GM23338 (cell line): ENCODE measurements around the gene HLCS. TPM values are rescaled to one million over a fixed set of nuclear protein-coding genes. Genes with fewer than 3 reads are reported as not detected.

Experiments used
- ATAC-seq: fragments of 200-7000 bp; cut with Tn5 transposase; 3 replicates; pipeline ENCODE4 v1.9.1; 2020
- DNase-seq: peaks from one replicate; pipeline ENCODE4 v3.0.0-alpha.2; 2015; ENCODE audit warnings: low spot score
- H2AFZ ChIP-seq: fragments of 200-600 bp; sonication (generic); 2 replicates; pipeline ENCODE4 v1.8.0; 2016; ENCODE audit warnings: antibody characterized with exemption, mild to moderate bottlenecking, moderate library complexity
- H3F3A ChIP-seq: fragments of 200-600 bp; sonication (generic); replicated peaks from 2 replicates; pipeline ENCODE4 v1.8.0; 2017; ENCODE audit warnings: antibody characterized with exemption, mixed run types, low read depth
- H3K27ac ChIP-seq: fragments of 200-600 bp; sonication (generic); 2 replicates; pipeline ENCODE4 v1.6.1; 2016; ENCODE audit warnings: low read depth
- H3K27me3 ChIP-seq: fragments of 200-600 bp; sonication (generic); 2 replicates; pipeline ENCODE4 v1.8.0; 2016; ENCODE audit warnings: mild to moderate bottlenecking, mixed run types, moderate library complexity; ENCODE audit not compliant: insufficient read depth
- H3K36me3 ChIP-seq: fragments of 200-600 bp; sonication (generic); 2 replicates; pipeline ENCODE4 v1.8.0; 2016; ENCODE audit warnings: mild to moderate bottlenecking; ENCODE audit not compliant: insufficient read depth
- H3K4me1 ChIP-seq: fragments of 200-600 bp; sonication (generic); 2 replicates; pipeline ENCODE4 v1.8.0; 2016; ENCODE audit warnings: mild to moderate bottlenecking, moderate library complexity; ENCODE audit not compliant: insufficient read depth
- H3K4me2 ChIP-seq: fragments of 200-600 bp; sonication (generic); 2 replicates; pipeline ENCODE4 v1.7.1; 2017; ENCODE audit warnings: mixed run types
- H3K4me3 ChIP-seq: fragments of 200-600 bp; sonication (generic); 2 replicates; pipeline ENCODE4 v1.6.1; 2016; ENCODE audit warnings: mixed run types
- H3K79me2 ChIP-seq: fragments of 200-600 bp; sonication (generic); replicated peaks from 2 replicates; pipeline ENCODE4 v1.8.0; 2017; ENCODE audit warnings: mild to moderate bottlenecking; ENCODE audit not compliant: insufficient read depth
- H3K9me2 ChIP-seq: fragments of 200-600 bp; sonication (generic); 2 replicates; pipeline ENCODE4 v1.8.0; 2017; ENCODE audit not compliant: insufficient read depth
- H4K20me1 ChIP-seq: fragments of 200-600 bp; sonication (generic); replicated peaks from 2 replicates; pipeline ENCODE4 v1.8.0; 2017; ENCODE audit warnings: mild to moderate bottlenecking; ENCODE audit not compliant: insufficient read depth
- H3K27ac Mint-ChIP-seq: 2 replicates; pipeline ENCODE4 v1.8.0; 2020; ENCODE audit warnings: inconsistent platforms, mild to moderate bottlenecking, moderate library complexity, mixed read lengths
- H3K27me3 Mint-ChIP-seq: 3 replicates; pipeline ENCODE4 v1.8.0; 2022; ENCODE audit warnings: low read depth, mild to moderate bottlenecking, moderate library complexity, mixed read lengths, inconsistent platforms; ENCODE audit not compliant: insufficient read depth, poor library complexity
- H3K36me3 Mint-ChIP-seq: 3 replicates; pipeline ENCODE4 v1.8.0; 2021; ENCODE audit warnings: low read depth, mild to moderate bottlenecking, inconsistent platforms, moderate library complexity, mixed read lengths
- H3K4me1 Mint-ChIP-seq: 3 replicates; pipeline ENCODE4 v1.8.0; 2020; ENCODE audit warnings: mild to moderate bottlenecking, inconsistent platforms, mixed read lengths
- H3K4me3 Mint-ChIP-seq: 3 replicates; pipeline ENCODE4 v1.8.0; 2021; ENCODE audit warnings: moderate library complexity, mild to moderate bottlenecking, inconsistent platforms, mixed read lengths
- H3K9me3 Mint-ChIP-seq: 3 replicates; pipeline ENCODE4 v1.8.0; 2020; ENCODE audit warnings: moderate library complexity, mild to moderate bottlenecking, inconsistent platforms, mixed read lengths
- CREB1 ChIP-seq: fragments of 250-450 bp; sonication (Bioruptor Pico); IDR thresholded peaks from 2 replicates; pipeline ENCODE4 v1.5.0; 2020; ENCODE audit warnings: low read depth, mild to moderate bottlenecking, moderate library complexity
- CTCF ChIP-seq, 2 experiments: fragments of 200-600 bp in 1 of 2; sonication (generic) in 1 of 2; conservative IDR thresholded peaks; 2 replicates each; pipeline versions ENCODE4 v1.5.1 to v1.6.1; 2016 to 2017; ENCODE audit warnings: antibody characterized with exemption in 2 of 2, low read depth in 2 of 2, mild to moderate bottlenecking in 2 of 2, moderate library complexity in 1 of 2
- EZH2 ChIP-seq: fragments of 200-600 bp; sonication (generic); IDR thresholded peaks from one replicate; pipeline ENCODE4 v1.8.0; 2017; ENCODE audit warnings: antibody characterized with exemption, mild to moderate bottlenecking, low read depth; ENCODE audit not compliant: unreplicated experiment
- EZH2phosphoT487 ChIP-seq: fragments of 200-600 bp; sonication (generic); IDR thresholded peaks from one replicate; pipeline ENCODE4 v1.8.1; 2018; ENCODE audit warnings: antibody characterized with exemption; ENCODE audit not compliant: unreplicated experiment
- JUNB ChIP-seq: IDR thresholded peaks from one replicate; pipeline ENCODE4 v1.6.1; 2016; ENCODE audit warnings: antibody characterized with exemption; ENCODE audit not compliant: unreplicated experiment
- NANOG ChIP-seq: IDR thresholded peaks from 2 replicates; pipeline ENCODE4 v1.6.1; 2016; ENCODE audit warnings: antibody characterized with exemption, borderline replicate concordance
- POLR2AphosphoS5 ChIP-seq: IDR thresholded peaks from 2 replicates; pipeline ENCODE4 v1.6.1; 2016; ENCODE audit warnings: antibody characterized with exemption, low read depth
- STAT1 ChIP-seq: IDR thresholded peaks from one replicate; pipeline ENCODE4 v1.6.1; 2016; ENCODE audit warnings: antibody characterized with exemption; ENCODE audit not compliant: unreplicated experiment
- ZNF114 ChIP-seq: fragments of 250-450 bp; sonication (Bioruptor Pico); IDR thresholded peaks from 2 replicates; pipeline ENCODE4 v1.5.0; 2020; ENCODE audit warnings: mild to moderate bottlenecking, moderate library complexity
- ZNF331 ChIP-seq: fragments of 250-450 bp; sonication (Bioruptor Pico); IDR thresholded peaks from 2 replicates; pipeline ENCODE4 v1.5.0; 2020; ENCODE audit warnings: low read depth, mild to moderate bottlenecking, moderate library complexity
- polyA plus RNA-seq: library from polyadenylated mRNA; unstranded; fragments of >200 nt; fragmentation: Nextera tagmentation; extraction: Ambion mirVana; gene quantifications from 2 replicates; pipeline ENCODE4 v1.2.1, GENCODE V29; 2016
- total RNA-seq: library from RNA; depleted of rRNA; stranded (reverse); fragments of >200 nt; shearing (Covaris generic); gene quantifications from 2 replicates; pipeline ENCODE4 v1.2.3, GENCODE V29; 2014
- TF ChIP-seq, protein P1 (sequence below): IDR thresholded peaks from 2 replicates; pipeline ENCODE4 v1.6.1; 2016; ENCODE audit warnings: antibody characterized with exemption
- TF ChIP-seq, protein P2 (sequence below): fragments of 250-450 bp; sonication (Bioruptor Pico); IDR thresholded peaks from 2 replicates; pipeline ENCODE4 v1.5.0; 2020; ENCODE audit warnings: mild to moderate bottlenecking, moderate library complexity
- TF ChIP-seq, protein P3 (sequence below): IDR thresholded peaks from one replicate; pipeline ENCODE4 v1.6.1; 2018; ENCODE audit warnings: antibody characterized with exemption; ENCODE audit not compliant: unreplicated experiment

HLCS gene
- total and polyA plus RNA-seq, 2 experiments from 2014 or later: 6.1 to 14.7 TPM

- no peak for DNase-seq
- Histone ChIP-seq H3K79me2 (no peaks in the 10 kb centered on the region), H3K27me3 (no peaks in the 10 kb centered on the region), H3K4me2 (no peak overlapping the region), H3F3A (no peaks in the 10 kb centered on the region), H3K4me1 (peaks cover 4% of the 10 kb centered on the region; the same call in 1 of the 2 replicates), H3K27ac (no peak overlapping the region), H2AFZ (no peak overlapping the region), H3K36me3 (no peaks in the 10 kb centered on the region), H3K4me3 (no peak overlapping the region), H4K20me1 (no peaks in the 10 kb centered on the region), H3K9me2 (peaks cover 3% of the 10 kb centered on the region; the same call in 1 of the 2 replicates)
- H3K27me3 Mint-ChIP-seq: peaks cover 2% of the 10 kb centered on the region
- H3K4me1 Mint-ChIP-seq: peaks cover 14% of the 10 kb centered on the region
- no peak for TF ChIP-seq NANOG
- no peak for TF ChIP-seq CREB1 (CRISPR knock-in tag)
- TF ChIP-seq EZH2phosphoT487: no peak
- no peak for TF ChIP-seq STAT1
- TF ChIP-seq ZNF114 (CRISPR knock-in tag): no peak
- TF ChIP-seq, protein P1, sequence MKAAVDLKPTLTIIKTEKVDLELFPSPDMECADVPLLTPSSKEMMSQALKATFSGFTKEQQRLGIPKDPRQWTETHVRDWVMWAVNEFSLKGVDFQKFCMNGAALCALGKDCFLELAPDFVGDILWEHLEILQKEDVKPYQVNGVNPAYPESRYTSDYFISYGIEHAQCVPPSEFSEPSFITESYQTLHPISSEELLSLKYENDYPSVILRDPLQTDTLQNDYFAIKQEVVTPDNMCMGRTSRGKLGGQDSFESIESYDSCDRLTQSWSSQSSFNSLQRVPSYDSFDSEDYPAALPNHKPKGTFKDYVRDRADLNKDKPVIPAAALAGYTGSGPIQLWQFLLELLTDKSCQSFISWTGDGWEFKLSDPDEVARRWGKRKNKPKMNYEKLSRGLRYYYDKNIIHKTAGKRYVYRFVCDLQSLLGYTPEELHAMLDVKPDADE: no peak
- TF ChIP-seq, protein P2, sequence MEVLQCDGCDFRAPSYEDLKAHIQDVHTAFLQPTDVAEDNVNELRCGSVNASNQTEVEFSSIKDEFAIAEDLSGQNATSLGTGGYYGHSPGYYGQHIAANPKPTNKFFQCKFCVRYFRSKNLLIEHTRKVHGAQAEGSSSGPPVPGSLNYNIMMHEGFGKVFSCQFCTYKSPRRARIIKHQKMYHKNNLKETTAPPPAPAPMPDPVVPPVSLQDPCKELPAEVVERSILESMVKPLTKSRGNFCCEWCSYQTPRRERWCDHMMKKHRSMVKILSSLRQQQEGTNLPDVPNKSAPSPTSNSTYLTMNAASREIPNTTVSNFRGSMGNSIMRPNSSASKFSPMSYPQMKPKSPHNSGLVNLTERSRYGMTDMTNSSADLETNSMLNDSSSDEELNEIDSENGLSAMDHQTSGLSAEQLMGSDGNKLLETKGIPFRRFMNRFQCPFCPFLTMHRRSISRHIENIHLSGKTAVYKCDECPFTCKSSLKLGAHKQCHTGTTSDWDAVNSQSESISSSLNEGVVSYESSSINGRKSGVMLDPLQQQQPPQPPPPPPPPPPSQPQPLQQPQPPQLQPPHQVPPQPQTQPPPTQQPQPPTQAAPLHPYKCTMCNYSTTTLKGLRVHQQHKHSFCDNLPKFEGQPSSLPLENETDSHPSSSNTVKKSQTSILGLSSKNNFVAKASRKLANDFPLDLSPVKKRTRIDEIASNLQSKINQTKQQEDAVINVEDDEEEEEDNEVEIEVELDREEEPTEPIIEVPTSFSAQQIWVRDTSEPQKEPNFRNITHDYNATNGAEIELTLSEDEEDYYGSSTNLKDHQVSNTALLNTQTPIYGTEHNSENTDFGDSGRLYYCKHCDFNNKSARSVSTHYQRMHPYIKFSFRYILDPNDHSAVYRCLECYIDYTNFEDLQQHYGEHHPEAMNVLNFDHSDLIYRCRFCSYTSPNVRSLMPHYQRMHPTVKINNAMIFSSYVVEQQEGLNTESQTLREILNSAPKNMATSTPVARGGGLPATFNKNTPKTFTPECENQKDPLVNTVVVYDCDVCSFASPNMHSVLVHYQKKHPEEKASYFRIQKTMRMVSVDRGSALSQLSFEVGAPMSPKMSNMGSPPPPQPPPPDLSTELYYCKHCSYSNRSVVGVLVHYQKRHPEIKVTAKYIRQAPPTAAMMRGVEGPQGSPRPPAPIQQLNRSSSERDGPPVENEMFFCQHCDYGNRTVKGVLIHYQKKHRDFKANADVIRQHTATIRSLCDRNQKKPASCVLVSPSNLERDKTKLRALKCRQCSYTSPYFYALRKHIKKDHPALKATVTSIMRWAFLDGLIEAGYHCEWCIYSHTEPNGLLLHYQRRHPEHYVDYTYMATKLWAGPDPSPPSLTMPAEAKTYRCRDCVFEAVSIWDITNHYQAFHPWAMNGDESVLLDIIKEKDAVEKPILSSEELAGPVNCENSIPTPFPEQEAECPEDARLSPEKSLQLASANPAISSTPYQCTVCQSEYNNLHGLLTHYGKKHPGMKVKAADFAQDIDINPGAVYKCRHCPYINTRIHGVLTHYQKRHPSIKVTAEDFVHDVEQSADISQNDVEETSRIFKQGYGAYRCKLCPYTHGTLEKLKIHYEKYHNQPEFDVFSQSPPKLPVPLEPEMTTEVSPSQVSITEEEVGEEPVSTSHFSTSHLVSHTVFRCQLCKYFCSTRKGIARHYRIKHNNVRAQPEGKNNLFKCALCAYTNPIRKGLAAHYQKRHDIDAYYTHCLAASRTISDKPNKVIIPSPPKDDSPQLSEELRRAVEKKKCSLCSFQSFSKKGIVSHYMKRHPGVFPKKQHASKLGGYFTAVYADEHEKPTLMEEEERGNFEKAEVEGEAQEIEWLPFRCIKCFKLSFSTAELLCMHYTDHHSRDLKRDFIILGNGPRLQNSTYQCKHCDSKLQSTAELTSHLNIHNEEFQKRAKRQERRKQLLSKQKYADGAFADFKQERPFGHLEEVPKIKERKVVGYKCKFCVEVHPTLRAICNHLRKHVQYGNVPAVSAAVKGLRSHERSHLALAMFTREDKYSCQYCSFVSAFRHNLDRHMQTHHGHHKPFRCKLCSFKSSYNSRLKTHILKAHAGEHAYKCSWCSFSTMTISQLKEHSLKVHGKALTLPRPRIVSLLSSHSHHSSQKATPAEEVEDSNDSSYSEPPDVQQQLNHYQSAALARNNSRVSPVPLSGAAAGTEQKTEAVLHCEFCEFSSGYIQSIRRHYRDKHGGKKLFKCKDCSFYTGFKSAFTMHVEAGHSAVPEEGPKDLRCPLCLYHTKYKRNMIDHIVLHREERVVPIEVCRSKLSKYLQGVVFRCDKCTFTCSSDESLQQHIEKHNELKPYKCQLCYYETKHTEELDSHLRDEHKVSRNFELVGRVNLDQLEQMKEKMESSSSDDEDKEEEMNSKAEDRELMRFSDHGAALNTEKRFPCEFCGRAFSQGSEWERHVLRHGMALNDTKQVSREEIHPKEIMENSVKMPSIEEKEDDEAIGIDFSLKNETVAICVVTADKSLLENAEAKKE (CRISPR knock-in tag): no peak
- TF ChIP-seq, protein P3, sequence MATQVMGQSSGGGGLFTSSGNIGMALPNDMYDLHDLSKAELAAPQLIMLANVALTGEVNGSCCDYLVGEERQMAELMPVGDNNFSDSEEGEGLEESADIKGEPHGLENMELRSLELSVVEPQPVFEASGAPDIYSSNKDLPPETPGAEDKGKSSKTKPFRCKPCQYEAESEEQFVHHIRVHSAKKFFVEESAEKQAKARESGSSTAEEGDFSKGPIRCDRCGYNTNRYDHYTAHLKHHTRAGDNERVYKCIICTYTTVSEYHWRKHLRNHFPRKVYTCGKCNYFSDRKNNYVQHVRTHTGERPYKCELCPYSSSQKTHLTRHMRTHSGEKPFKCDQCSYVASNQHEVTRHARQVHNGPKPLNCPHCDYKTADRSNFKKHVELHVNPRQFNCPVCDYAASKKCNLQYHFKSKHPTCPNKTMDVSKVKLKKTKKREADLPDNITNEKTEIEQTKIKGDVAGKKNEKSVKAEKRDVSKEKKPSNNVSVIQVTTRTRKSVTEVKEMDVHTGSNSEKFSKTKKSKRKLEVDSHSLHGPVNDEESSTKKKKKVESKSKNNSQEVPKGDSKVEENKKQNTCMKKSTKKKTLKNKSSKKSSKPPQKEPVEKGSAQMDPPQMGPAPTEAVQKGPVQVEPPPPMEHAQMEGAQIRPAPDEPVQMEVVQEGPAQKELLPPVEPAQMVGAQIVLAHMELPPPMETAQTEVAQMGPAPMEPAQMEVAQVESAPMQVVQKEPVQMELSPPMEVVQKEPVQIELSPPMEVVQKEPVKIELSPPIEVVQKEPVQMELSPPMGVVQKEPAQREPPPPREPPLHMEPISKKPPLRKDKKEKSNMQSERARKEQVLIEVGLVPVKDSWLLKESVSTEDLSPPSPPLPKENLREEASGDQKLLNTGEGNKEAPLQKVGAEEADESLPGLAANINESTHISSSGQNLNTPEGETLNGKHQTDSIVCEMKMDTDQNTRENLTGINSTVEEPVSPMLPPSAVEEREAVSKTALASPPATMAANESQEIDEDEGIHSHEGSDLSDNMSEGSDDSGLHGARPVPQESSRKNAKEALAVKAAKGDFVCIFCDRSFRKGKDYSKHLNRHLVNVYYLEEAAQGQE: no peak
- no peak for TF ChIP-seq ZNF331 (CRISPR knock-in tag)
- no peak for TF ChIP-seq CTCF (conservative IDR thresholded peaks at IDR 0.05; ENCODE audit: low read depth in 2 of 2)
- TF ChIP-seq JUNB: no peak
- TF ChIP-seq EZH2: no peak
- no peak for TF ChIP-seq POLR2AphosphoS5
- ATAC-seq: no peak
- no peaks in the 10 kb centered on the region for H3K9me3 Mint-ChIP-seq
- H3K36me3 Mint-ChIP-seq: no peaks in the 10 kb centered on the region
- no peak overlapping the region for H3K27ac Mint-ChIP-seq
- H3K4me3 Mint-ChIP-seq: no peak overlapping the region
Observed at GRCh38 chr21:36860736-36861594, 105.5 kb downstream of the HLCS start.
